ENCODE results near the gene CNTF. TPM values are rescaled to one million over a fixed set of nuclear protein-coding genes. Genes with fewer than 3 reads are reported as not detected.

Gene CNTF
- total RNA-seq, 1 experiment from 2014 or later: 1.6 TPM

DNA sequence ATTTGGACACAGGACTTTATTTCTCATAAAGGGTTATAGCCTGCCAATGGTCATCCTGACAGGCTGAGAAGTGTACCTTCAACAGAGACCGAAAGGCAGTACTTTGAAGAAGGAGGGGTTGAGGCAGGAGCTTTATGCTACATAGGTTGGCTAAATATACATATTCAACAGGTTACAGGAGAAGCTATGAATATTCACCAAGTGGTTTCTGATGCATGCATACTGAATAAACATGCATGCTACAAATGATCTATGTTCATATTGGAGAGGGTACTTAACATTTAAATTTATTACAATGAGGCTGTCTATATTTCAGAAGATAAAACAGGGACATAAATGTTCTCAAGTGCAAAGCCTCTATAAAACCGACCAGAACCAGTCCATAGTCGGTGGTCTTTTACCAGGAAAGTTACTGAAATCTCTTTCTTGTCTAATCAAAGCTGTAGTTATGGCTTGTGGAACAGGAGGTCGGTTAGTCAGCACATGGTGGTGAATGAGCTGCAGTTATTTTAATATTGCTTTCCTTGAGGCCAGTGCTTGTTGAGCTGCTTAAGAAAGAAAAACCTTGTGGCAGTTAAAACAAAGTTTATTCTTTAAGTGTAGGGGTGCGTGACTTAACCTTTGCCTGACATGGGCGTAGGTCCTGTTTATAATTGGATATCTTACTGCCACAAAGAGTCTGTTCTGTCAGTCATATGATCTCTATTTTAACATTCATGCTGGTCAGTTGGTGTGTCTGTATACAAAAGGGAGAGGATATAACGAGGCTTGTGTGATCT, 19.5 kb downstream of the CNTF start:
- no peak for DNase-seq (ENCODE audit: low spot score)
- no peak overlapping the region for H3K4me3 Mint-ChIP-seq
- peaks cover 2% of the 10 kb centered on the region; the same call in 1 of the 2 replicates for H3K27me3 Mint-ChIP-seq (ENCODE audit: low read depth)
- ChIA-PET CTCF (interaction anchor here (1.7 kb wide), 1 partner anchor 12 kb away, joined by 6 read pairs; no protein-coding TSS in a partner anchor), POLR2A (no interaction called here)
- peaks cover 25% of the 10 kb centered on the region for H3K36me3 Mint-ChIP-seq
- H3K9me3 Mint-ChIP-seq: peaks cover 44% of the 10 kb centered on the region
- ATAC-seq: no peak
- TF ChIP-seq SMAD4 (CRISPR knock-in tag; IDR thresholded peaks at IDR 0.05) (no peak), IRF1 (CRISPR knock-in tag; IDR thresholded peaks at IDR 0.05) (no peak), FOXK1 (CRISPR knock-in tag; IDR thresholded peaks at IDR 0.05) (no peak), ZSCAN18 (CRISPR knock-in tag; IDR thresholded peaks at IDR 0.05) (no peak), GTF2I (CRISPR knock-in tag; conservative IDR thresholded peaks at IDR 0.05) (no peak), HMGXB4 (CRISPR knock-in tag; IDR thresholded peaks at IDR 0.05) (no peak), CREB1 (CRISPR knock-in tag; IDR thresholded peaks at IDR 0.05) (no peak)
- TF ChIP-seq, protein P1, sequence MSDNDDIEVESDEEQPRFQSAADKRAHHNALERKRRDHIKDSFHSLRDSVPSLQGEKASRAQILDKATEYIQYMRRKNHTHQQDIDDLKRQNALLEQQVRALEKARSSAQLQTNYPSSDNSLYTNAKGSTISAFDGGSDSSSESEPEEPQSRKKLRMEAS (CRISPR knock-in tag; IDR thresholded peaks at IDR 0.05): no peak
- TF ChIP-seq, protein P2, sequence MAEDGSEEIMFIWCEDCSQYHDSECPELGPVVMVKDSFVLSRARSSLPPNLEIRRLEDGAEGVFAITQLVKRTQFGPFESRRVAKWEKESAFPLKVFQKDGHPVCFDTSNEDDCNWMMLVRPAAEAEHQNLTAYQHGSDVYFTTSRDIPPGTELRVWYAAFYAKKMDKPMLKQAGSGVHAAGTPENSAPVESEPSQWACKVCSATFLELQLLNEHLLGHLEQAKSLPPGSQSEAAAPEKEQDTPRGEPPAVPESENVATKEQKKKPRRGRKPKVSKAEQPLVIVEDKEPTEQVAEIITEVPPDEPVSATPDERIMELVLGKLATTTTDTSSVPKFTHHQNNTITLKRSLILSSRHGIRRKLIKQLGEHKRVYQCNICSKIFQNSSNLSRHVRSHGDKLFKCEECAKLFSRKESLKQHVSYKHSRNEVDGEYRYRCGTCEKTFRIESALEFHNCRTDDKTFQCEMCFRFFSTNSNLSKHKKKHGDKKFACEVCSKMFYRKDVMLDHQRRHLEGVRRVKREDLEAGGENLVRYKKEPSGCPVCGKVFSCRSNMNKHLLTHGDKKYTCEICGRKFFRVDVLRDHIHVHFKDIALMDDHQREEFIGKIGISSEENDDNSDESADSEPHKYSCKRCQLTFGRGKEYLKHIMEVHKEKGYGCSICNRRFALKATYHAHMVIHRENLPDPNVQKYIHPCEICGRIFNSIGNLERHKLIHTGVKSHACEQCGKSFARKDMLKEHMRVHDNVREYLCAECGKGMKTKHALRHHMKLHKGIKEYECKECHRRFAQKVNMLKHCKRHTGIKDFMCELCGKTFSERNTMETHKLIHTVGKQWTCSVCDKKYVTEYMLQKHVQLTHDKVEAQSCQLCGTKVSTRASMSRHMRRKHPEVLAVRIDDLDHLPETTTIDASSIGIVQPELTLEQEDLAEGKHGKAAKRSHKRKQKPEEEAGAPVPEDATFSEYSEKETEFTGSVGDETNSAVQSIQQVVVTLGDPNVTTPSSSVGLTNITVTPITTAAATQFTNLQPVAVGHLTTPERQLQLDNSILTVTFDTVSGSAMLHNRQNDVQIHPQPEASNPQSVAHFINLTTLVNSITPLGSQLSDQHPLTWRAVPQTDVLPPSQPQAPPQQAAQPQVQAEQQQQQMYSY (CRISPR knock-in tag; IDR thresholded peaks at IDR 0.05): no peak
- TF ChIP-seq, protein P3, sequence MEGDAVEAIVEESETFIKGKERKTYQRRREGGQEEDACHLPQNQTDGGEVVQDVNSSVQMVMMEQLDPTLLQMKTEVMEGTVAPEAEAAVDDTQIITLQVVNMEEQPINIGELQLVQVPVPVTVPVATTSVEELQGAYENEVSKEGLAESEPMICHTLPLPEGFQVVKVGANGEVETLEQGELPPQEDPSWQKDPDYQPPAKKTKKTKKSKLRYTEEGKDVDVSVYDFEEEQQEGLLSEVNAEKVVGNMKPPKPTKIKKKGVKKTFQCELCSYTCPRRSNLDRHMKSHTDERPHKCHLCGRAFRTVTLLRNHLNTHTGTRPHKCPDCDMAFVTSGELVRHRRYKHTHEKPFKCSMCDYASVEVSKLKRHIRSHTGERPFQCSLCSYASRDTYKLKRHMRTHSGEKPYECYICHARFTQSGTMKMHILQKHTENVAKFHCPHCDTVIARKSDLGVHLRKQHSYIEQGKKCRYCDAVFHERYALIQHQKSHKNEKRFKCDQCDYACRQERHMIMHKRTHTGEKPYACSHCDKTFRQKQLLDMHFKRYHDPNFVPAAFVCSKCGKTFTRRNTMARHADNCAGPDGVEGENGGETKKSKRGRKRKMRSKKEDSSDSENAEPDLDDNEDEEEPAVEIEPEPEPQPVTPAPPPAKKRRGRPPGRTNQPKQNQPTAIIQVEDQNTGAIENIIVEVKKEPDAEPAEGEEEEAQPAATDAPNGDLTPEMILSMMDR (IDR thresholded peaks at IDR 0.05): no peak
- H3K4me1 Mint-ChIP-seq: no peaks in the 10 kb centered on the region
- H3K27ac Mint-ChIP-seq: no peak overlapping the region

GRCh38 chr11:58645854-58646253, 23.4 kb downstream of the CNTF start:
- ChIA-PET CTCF (interaction anchor here (0.9 to 1.5 kb wide), 2 partner anchors 16 to 78 kb away, joined by 3 to 7 read pairs; no protein-coding TSS in a partner anchor), POLR2A (no interaction called here)
- Mint-ChIP-seq H3K27me3 (ENCODE audit: low read depth) (peaks cover 2% of the 10 kb centered on the region; the same call in 1 of the 2 replicates), H3K4me1 (no peaks in the 10 kb centered on the region), H3K9me3 (peaks cover 69% of the 10 kb centered on the region), H3K4me3 (no peak overlapping the region), H3K27ac (no peak overlapping the region), H3K36me3 (peaks cover 25% of the 10 kb centered on the region)
- ATAC-seq (no peak), DNase-seq (ENCODE audit: low spot score) (no peak)
- TF ChIP-seq HMGXB4 (CRISPR knock-in tag; IDR thresholded peaks at IDR 0.05) (no peak), NFYB (CRISPR knock-in tag; conservative IDR thresholded peaks at IDR 0.05; ENCODE audit: low read depth) (no peak), CREM (CRISPR knock-in tag; IDR thresholded peaks at IDR 0.05) (no peak), ZMAT4 (CRISPR knock-in tag; IDR thresholded peaks at IDR 0.05) (no peak), NR2C2 (CRISPR knock-in tag; IDR thresholded peaks at IDR 0.05) (no peak), ZNF671 (CRISPR knock-in tag; IDR thresholded peaks at IDR 0.05) (no peak), TCF7 (CRISPR knock-in tag; IDR thresholded peaks at IDR 0.05; ENCODE audit: low read depth) (no peak), SMAD4 (CRISPR knock-in tag; IDR thresholded peaks at IDR 0.05) (no peak), IRF1 (CRISPR knock-in tag; IDR thresholded peaks at IDR 0.05) (no peak), ETV6 (CRISPR knock-in tag; IDR thresholded peaks at IDR 0.05) (no peak), RORB (CRISPR knock-in tag; IDR thresholded peaks at IDR 0.05) (no peak), GRHL2 (CRISPR knock-in tag; IDR thresholded peaks at IDR 0.05; ENCODE audit: insufficient replicate concordance, severe bottlenecking) (no peak), HMGA2 (CRISPR knock-in tag; IDR thresholded peaks at IDR 0.05) (no peak)
- TF ChIP-seq, protein P1 (CRISPR knock-in tag; IDR thresholded peaks at IDR 0.05): no peak
